ENCODE data around the gene PRKN.

Gene PRKN

GRCh38 chr6:162090734-162091133 is 636.8 kb downstream of the PRKN start:
- DNase-seq, result no peak

GRCh38 chr6:162088091-162088490 is 639.5 kb downstream of the PRKN start:
- DNase-seq, result no peak

GRCh38 chr6:162085561-162085960 is 642.0 kb downstream of the PRKN start:
- no peak for DNase-seq

- no peak for DNase-seq
Measured at GRCh38 chr6:162082520-162082919, 645.0 kb downstream of the PRKN start.

GRCh38 chr6:162078667-162079066 is 648.9 kb downstream of the PRKN start:
- DNase-seq, result no peak

GRCh38 chr6:162078126-162078525 is 649.4 kb downstream of the PRKN start:
- no peak for DNase-seq

- DNase-seq, result no peak
Measured at GRCh38 chr6:162076816-162077215, 650.8 kb downstream of the PRKN start.

- no peak for DNase-seq
Measured at GRCh38 chr6:162074641-162075275, 652.8 kb downstream of the PRKN start.

GRCh38 chr6:162070639-162071038 is 656.9 kb downstream of the PRKN start:
- DNase-seq, result no peak

- DNase-seq, result no peak
Measured at GRCh38 chr6:162069995-162070394, 657.6 kb downstream of the PRKN start.

- no peak for DNase-seq
Measured at GRCh38 chr6:162068340-162068739, 659.2 kb downstream of the PRKN start.

- DNase-seq, result no peak
Measured at GRCh38 chr6:162063666-162064065, 663.9 kb downstream of the PRKN start.

GRCh38 chr6:162058281-162058875 is 669.2 kb downstream of the PRKN start:
- no peak for DNase-seq

- no peak for DNase-seq
Measured at GRCh38 chr6:162056745-162057144, 670.8 kb downstream of the PRKN start.

- DNase-seq, result no peak
Measured at GRCh38 chr6:162056061-162056460, 671.5 kb downstream of the PRKN start.

- DNase-seq, result no peak
Measured at GRCh38 chr6:162055365-162055764, 672.2 kb downstream of the PRKN start.

GRCh38 chr6:162053084-162053483 is 674.5 kb downstream of the PRKN start:
- DNase-seq, result no peak

- DNase-seq, result no peak
Measured at GRCh38 chr6:162050579-162050978, 677.0 kb downstream of the PRKN start.

- DNase-seq, result no peak
Measured at GRCh38 chr6:162046324-162046723, 681.2 kb downstream of the PRKN start.

GRCh38 chr6:162032620-162033019 is 694.9 kb downstream of the PRKN start:
- DNase-seq, result no peak

GRCh38 chr6:162029873-162030576 is 697.5 kb downstream of the PRKN start:
- no peak for DNase-seq

- no peak for DNase-seq
Measured at GRCh38 chr6:162026843-162027242, 700.7 kb downstream of the PRKN start.

GRCh38 chr6:162026031-162026430 is 701.5 kb downstream of the PRKN start:
- no peak for DNase-seq

GRCh38 chr6:162019349-162019748 is 708.2 kb downstream of the PRKN start:
- DNase-seq, result no peak

Measured in GF-D8 (cell line).